ENCODE results near the gene TGM4. TPM values are rescaled to one million over a fixed set of nuclear protein-coding genes. Genes with fewer than 3 reads are reported as not detected.

TGM4 gene
- total RNA-seq, 1 donor from 2014 or later, result not detected

DNA sequence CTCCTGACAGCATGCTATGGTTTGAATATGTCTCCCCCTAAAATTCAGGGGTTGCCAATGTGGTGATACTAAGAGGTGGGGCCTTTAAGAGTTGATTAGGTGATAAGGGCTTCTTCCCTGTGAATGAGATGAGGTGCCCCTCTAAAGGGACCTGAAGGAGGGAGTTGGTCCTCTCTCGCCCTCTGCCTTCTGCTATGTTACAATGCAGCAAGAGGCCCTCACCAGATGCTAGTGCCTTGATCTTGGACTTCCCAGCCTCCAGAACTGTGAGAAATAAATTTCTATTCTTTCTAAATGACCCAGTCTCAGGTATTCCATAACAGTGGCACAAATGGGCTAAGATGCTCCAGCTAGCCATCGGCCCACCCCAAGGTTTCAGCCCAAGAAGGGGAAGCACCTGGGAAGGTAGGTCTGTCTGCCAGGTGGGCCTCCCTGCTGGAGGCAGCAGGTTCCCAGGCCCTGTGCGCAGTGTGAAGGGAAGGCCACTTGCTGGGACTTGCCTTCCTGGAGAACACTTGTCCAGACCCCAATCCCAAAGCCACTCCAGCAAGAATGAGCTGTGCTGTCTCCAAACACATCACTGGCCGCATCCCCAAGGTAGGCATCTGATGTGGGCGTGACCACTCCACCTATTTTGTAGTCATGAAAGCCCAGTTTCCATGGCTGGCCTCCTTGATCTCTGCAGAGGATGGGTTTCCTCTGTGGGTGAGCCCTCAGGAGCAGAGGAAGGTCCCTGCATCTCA is 9.0 kb downstream of the TGM4 start:
- peak; percentile 20 for DNase-seq

DNA sequence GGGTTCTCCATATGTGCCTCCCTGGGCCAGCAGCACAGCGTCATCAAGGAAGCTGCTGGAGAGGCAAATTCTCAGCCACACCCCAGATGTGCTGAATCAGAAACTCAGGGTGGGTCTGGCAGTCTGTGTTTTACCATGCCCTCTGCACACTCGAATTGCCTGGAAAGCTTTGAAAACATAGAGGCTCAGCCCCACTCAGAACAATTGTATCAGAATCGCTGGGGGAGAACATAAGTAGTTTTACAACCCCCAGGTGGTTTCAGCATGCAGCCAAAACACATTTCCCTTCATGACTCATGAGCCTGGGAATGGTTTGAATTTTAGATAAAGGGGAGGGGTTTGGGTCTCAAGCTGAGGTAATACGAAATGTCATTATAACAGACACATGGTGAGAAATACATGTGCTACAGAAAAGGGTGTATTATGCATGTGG is 9.6 kb downstream of the TGM4 start:
- peak; percentile 95 for DNase-seq

DNA sequence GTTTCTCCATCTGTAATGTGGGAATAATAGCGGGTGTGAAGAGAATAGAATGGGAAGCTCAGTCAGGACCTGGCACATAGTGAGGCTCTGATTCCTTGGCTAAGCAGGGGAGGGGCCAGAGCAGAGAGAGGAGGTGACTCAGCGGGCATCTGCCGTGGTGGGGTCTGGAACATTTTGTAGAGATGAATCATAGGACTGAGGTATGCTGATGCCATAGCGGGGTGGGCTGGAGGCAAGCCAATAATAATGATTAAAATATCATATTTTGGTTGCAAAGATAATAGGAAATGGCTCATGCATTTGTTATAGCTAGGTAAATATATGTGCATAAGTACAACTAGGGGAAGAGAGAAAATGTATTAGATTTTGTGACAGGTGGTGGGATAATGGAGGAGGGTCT is 11.2 kb downstream of the TGM4 start:
- DNase-seq, result peak; percentile 97

DNA sequence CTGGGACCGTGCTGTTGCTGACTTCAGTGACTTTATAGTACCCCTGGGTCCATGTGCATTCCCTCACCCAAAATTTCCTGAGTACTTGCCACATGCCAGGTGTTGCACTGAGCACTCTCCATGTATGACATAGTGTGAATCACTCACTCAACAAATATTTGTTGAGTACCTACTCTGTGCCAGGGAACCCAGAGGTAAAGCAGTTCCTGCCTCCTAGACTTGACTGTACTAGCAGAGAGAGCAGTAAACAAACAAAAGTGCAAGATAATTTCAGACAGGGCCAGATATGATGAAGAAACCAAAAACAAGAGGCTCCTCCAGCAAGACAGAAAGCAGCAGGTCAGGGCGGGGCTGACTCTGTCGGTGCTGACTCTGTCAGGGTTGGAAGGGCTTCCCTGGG is 12.2 kb downstream of the TGM4 start:
- no peak for DNase-seq

DNA sequence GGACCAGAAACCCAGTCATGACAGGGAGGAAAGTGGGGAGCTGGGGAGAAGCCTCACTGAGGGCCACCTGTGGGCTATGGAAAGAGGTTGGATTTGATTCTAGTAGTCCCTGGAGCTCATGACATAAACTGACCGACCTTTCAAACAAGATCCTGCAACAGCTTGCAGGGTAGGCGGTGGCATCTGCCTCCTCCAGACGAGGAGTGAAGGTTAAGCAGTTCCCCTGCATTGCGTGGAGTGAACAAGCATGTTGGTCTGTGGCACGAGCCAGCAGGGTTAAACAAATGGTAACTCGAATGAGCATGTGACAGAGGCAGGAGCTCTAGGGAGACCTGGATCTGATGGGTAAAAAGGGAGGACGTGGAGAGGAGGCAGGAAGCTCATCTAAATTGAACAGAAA is 12.7 kb downstream of the TGM4 start:
- no peak for DNase-seq

DNA sequence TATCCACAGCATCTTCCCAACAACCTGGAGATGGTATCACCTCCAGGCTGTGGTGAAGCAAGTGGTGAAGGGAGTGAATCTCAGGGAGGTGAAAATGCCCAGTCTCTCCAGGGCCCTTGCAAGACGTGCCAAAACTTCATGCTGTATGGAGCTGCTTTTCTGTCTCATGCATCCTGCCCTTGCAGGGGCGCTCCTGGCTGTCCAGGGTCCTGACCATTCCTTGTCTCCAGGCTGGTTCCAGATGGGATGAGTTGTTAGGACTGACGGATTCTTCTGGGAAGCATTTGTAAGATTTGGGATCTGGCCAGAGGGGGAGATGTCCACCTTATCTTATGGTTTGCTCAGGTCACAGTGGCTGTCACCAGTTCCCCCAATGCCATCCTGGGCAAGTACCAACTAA is 15.8 kb downstream of the TGM4 start:
- DNase-seq, result no peak

DNA sequence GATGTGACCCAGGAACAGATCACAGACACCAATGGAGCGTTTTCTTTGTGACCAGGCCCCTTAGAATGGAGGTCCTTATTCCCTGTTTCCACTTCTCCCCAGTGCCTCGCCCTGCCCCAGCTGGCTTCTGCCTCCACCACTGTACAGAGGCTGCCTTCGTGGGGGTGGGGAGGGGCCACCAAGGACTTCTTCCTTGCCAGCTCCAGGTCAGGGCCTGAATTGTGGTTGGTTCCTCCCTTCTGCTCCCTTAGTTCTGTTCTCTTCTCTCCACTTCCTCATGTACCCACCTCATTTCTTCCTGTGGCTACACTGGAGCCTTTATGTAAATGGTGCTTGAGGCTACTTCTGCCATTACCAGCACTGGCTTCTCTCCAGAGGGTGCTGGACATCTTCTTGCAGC is 16.4 kb downstream of the TGM4 start:
- DNase-seq, result no peak

DNA sequence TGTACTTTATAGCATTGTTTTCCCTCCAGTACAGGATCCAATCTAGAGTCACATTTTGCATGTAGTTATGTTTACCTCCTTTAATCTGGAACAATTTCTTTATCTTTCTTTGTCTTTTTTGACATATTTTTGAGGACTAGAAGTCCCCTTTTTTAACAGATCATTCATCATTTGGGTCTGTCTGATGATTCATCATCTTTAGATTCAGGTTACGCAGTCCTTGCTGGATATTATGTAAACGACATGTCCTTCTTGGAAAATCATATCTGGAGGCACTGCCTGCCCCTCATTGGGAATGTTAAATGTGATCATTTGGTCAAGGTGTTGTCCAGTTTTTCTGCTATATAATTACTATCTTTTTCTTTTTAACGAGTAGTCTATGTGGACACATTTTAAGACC is 18.3 kb downstream of the TGM4 start:
- no peak for DNase-seq

DNA sequence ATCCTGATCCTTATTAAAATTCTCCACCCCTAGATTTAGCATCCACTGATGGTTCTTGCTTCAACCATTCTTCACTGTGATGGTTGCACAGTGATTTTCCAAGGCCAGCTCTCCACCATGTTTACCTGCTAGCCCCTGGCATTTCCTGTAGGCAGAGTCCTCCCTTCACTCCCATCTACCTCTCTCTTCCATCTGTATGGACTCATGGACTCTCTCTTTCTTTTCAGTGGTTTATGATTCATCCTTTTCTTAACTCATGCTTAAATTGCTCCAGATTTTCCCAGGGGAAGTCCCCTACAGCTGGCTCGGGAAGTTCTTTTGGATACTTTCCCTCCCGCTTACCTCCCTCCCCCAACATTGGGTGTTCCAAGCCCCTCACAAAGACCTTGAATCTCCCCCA is 18.7 kb downstream of the TGM4 start:
- DNase-seq, result peak; percentile 28

DNA sequence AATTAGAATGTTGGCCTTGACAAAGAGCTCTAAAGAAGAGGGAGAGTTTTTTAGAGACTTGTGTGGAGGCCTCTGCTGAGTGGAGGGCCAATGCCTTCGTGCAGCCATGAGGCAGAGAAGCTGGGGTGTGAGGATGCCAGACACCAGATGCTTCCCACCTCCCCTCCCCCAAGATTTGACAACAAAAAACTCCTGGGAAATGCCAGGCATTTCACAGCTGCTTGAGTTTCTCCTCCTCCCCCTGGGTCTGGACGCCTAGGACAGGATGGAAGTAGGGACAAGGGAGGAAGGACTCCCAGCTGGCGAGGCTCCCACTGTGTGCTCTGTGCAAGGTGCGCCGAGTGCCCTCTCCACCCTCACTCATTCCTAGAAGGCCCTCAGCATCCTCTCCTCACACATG is 20.1 kb downstream of the TGM4 start:
- DNase-seq, result peak; percentile 21

DNA sequence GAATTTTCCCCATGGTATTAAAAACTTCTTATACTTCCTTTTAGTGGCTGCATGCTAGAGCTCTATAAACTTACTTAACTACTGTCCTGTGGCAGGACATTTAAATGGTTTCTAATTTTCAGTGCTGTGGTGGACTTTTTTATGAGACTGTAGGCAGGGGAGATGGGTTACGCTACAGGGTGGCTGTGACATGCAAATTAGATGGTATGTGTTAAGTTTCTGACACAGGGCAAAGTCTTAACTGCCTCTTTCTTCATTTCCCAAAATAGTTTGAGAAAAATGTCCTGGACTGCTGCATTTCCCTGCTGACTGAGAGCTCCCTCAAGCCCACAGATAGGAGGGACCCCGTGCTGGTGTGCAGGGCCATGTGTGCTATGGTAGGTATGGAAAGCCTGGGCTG is 22.0 kb downstream of the TGM4 start:
- no peak for DNase-seq

DNA sequence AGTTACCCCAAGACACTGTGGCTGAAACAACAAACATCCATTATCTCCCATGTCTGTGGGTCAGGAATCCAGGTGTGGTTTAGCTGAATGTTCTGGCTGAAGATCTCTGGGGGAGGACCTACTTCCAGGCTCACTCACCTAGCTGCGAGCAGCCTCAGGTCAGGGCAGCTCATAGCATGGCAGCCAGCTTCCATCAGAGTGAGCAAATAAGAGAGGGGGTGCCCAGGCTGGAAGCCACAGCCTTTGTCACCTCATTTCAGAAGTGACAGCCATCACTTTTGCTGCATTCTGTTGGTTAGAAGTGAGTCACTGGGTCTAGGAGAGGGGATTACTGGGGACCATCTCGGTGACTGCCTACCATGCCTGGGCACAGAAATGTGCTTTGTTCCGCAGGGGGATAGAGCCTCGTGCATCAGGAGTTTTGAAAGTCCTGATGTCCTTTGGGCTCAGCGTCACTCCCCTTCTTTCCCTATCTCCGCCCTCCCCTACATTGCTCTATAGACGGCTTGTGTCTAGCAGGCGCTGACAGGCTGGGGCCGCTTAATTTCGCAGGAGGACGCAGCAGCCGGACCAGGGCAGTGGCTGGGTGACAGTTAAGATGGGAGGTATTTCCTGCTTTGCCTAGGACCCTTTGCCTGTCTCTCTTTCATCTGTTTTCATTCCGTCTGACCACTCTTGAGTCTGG is 25.4 kb downstream of the TGM4 start:
- no peak for DNase-seq

DNA sequence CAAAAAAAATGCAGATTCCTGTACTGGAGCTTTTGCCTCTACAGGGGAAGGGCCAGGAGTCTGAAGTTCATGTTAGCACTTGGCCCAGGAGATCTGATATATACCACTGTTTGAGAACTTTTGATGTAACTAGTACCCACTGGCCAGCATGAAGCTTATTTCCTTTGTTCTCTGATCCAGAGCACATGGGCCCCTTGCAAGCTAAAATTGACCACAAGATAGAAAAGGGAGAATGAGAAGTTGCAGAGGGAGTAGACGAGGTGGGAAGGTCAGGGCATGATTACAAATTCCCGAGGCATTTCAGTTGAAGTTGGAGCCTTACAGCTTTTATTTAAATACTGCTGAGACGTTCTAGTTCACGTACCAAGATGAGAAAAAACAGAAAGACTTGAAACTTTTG is 28.2 kb downstream of the TGM4 start:
- DNase-seq, result no peak

DNA sequence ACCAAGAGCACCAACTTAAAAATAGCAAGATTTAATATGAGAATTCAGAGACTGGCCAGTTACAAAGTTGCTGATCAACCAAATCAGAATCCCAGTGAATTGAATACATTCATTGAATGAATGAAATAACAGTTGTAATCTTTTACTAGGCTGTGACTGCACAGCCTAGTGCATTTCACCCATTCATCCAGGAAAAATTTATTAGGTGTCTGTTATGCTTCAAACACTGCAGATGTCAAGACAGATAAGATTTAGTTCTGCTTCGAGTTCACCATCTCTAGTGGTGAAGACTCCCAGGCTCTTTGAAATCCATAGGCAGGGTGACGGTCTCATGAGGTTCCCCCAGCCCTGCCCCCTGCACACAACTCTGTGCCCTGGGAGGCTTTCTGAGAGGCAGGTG is 28.9 kb downstream of the TGM4 start:
- DNase-seq, result no peak

DNA sequence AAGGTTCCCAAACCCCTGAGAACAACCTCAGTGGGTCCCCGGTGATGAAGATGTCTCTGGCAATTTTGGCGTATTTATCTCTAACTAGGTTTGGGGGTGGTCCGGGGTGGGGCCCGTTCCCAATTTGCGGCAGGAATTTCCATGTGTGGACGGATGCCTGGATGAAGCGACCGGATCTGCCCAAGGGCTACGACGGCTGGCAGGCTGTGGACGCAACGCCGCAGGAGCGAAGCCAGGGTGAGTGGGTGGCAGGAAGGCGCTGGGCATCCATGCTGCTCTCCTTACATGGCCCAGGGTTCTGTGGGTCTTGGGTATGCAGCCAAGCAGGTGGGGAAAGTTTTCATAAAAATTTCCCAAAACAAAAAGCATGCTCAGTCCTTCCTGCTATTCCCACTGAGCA is 29.3 kb downstream of the TGM4 start:
- DNase-seq, result no peak

DNA sequence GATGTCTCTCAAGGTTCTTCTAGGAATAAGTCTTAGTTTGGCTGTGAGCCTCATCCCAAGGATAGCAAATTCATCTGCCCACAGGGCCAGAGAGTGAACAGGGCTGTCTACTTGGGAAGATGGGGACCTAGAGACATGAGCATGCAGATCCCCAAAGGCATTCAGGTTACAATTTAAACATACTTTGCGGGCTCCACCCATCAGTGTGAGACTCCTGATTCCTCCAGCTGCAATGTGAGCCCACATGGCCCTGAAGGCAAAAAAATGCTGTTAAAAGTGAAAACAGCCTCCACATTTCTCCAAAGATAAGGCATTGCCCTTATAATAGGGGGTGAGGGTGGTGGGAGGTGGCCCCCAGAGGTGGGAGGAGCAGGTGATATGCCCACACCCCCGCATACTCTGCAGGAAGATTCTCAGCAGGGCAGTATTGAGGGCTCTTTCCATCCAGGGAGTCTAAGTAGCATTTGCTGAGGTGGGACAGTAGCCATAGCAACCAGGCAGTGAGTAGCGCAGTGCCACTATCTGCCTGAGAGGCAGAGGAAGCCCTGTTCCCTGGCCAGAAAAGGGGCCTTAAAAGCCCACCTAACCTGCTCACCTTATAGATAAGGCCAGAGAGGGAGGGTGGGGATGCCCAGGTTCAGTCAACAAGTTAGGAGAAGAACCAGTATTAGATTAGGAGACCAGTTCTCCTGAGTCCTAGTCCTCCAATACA is 31.2 kb downstream of the TGM4 start:
- DNase-seq, result no peak

DNA sequence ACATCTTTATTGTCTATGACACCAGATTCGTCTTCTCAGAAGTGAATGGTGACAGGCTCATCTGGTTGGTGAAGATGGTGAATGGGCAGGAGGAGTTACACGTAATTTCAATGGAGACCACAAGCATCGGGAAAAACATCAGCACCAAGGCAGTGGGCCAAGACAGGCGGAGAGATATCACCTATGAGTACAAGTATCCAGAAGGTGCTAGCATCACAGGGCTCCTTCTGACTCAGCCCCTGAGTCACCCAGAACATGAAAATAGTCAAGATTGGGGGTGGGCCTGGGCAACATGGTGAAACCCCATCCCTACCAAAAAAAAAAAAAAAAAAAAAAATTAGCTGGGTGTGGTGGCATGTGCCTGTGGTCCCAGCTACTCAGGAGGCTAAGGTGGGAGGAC is 32.6 kb downstream of the TGM4 start:
- no peak for DNase-seq

DNA sequence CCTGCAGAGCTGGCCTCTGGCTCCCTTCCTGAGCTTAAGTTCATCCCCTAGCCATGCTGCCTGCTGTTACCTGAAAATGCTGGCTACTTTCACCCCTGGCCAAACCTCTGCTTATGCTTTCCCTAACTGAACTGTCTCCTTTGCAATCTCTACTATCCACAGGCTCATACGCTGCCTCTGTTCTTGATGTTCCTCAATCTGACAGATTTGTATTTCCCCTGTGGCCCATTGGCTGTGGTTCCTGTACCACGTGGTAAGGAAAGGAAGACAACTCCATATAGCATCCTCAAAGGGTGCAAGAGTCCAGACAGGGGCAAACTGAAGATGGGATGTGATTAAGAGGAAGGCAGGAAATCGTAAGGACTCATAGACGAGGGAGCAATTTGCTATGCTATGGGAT is 33.2 kb downstream of the TGM4 start:
- DNase-seq, result no peak

DNA sequence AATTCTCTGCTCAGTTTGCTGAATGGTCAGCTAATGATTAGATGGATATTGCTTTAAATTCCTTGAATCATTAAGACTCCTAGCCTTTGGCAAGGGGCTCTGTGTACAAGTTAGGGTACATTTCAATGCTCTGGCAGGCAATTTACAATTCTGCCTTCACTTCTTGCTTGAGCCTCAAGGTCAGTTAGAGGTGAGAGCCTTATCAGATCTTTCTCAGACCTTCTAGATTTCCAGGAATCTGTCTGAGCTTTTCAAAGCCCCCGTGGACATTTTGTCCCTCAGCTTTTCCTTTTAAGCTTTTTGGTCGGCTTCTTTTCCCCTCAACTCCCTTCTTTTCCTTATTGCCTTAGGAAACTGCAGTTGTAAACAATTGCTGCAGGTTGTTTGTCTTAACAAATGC is 34.7 kb downstream of the TGM4 start:
- no peak for DNase-seq

DNA sequence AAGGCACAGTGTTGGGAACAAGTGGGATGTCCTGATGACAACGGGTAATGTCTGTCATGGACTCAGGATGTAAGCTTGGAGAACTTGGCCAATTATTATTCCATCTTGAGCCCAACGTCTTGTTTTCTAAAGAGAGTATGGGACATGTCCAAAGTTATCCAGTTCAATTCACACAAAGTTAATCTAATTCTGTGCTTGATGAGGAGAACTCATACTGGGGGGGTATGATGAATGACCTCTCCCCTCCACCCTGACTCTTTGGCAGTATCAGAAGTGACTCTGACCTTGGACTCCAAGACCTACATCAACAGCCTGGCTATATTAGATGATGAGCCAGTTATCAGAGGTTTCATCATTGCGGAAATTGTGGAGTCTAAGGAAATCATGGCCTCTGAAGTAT is 36.3 kb downstream of the TGM4 start:
- DNase-seq, result no peak

DNA sequence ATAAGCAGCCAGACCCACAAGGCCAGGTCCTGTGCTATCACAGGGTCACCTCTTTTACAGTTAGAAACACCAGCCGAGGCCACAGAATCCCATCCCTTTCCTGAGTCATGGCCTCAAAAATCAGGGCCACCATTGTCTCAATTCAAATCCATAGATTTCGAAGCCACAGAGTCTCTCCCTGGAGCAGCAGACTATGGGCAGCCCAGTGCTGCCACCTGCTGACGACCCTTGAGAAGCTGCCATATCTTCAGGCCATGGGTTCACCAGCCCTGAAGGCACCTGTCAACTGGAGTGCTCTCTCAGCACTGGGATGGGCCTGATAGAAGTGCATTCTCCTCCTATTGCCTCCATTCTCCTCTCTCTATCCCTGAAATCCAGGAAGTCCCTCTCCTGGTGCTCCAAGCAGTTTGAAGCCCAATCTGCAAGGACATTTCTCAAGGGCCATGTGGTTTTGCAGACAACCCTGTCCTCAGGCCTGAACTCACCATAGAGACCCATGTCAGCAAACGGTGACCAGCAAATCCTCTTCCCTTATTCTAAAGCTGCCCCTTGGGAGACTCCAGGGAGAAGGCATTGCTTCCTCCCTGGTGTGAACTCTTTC is 39.6 kb downstream of the TGM4 start:
- peak; percentile 87 for DNase-seq

DNA sequence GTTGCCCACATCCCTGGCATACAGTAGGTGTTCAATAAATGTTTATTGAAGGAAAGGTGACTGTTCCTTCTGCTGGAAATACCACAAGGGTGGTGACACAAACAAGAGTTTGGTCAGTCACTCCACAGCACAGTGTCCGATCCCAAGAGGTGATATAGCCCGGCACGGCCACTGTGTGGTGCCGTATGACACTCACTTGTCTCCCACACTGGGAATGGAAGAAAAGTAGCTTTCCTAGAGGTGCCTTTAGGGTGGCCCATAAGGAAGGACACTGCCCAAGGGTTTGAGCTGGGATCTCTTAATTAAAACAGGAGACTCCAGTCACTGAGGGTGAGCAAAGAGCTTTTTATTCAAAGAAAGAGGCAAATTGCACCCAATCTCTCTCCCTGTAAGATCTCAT is 40.5 kb downstream of the TGM4 start:
- peak; percentile 48 for DNase-seq

DNA sequence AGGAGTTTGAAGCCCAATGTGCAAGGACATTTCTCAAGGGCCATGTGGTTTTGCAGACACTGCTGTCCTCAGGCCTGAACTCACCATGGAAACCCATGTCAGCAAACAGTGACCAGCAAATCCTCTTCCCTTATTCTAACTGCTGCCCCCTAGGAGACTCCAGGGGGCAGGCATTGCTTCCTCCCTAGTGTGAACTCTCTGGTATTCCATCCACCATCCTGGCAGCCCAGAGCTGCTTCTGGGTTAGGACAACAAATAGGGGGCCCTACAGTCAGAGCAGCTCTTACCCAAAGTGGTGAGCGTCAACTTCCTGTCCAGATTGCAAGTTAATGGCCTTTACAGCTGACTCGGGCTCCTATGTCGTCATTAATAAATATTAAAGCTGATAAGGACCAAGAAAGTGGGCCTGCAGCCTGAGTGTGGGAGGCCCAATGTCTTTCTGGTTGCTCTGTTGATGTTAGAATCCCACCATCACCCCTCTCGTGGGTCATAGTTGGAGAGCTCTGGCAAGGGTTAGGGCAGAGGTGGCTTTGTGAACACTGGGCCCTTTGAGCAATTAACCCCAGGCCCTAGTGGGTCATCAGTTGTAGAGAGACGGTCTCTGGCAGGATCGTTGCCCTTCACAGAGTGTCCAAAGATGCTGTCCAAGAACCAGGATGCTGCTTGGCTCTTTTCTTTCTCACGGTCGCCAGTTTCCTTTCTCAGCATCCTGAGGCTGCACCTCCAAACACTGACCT is 41.5 kb downstream of the TGM4 start:
- peak; percentile 28 for DNase-seq

Data from dermis blood vessel endothelial cell (primary cell).